Gastrocnemius medialis (tissue), 4 donors: ENCODE results near the gene IL11RA. TPM values are rescaled to one million over a fixed set of nuclear protein-coding genes. Genes with fewer than 3 reads are reported as not detected.

ENCODE experiments used
- ATAC-seq, 2 donors: fragments of 150-250 bp; one replicate each; pipeline ENCODE4 v1.9.1; 2016
- DNase-seq, 2 donors: peaks; one replicate each; pipeline ENCODE4 v3.0.0-alpha.2; 2019
- H3K27ac ChIP-seq, 4 donors: fragments of 200-600 bp; sonication (generic); 1 replicate in 1 of 4; 2 replicates in 3 of 4; pipeline ENCODE4 v1.5.1; 2016 to 2018; ENCODE audit warnings: mild to moderate bottlenecking in 2 of 4, moderate library complexity in 1 of 4
- H3K27me3 ChIP-seq, 3 donors: fragments of 200-600 bp; sonication (generic) in 2 of 3; 1 replicate in 1 of 3; 2 replicates in 2 of 3; pipeline versions ENCODE4 v1.5.1 to v1.6.0; 2016 to 2019; ENCODE audit warnings: mild to moderate bottlenecking in 1 of 3, moderate library complexity in 1 of 3
- H3K36me3 ChIP-seq, 2 donors: fragments of 200-600 bp; sonication (generic) in 1 of 2; one replicate each; pipeline ENCODE4 v1.5.1; 2017 to 2018
- H3K4me1 ChIP-seq, 2 donors: fragments of 200-600 bp; sonication (generic) in 1 of 2; one replicate each; pipeline ENCODE4 v1.5.1; 2016 to 2017; ENCODE audit warnings: mild to moderate bottlenecking in 2 of 2
- H3K4me3 ChIP-seq, 4 donors: fragments of 200-600 bp; sonication (generic) in 3 of 4; 1 replicate in 1 of 4; 2 replicates in 3 of 4; pipeline ENCODE4 v1.5.1; 2016 to 2019; ENCODE audit warnings: mild to moderate bottlenecking in 2 of 4
- H3K9me3 ChIP-seq, 3 donors: fragments of 200-600 bp; sonication (generic) in 2 of 3; 1 replicate in 1 of 3; 2 replicates in 2 of 3; pipeline ENCODE4 v1.5.1; 2016 to 2019
- POLR2A ChIP-seq, 2 donors: fragments of 450-650 bp; IDR thresholded peaks; one replicate each; pipeline ENCODE4 v1.6.1; 2017; ENCODE audit warnings: antibody characterized with exemption in 2 of 2, mild to moderate bottlenecking in 2 of 2, moderate library complexity in 2 of 2
- in situ Hi-C, 4 donors: fragments of 200-750 bp; cut with MboI; loops; one replicate each; pipeline versions ENCODE4 v1.15.0 to v1.8.0; 2017; ENCODE audit warnings: low sequenced_read_pairs in 4 of 4
- intact Hi-C: fragments of 100-400 bp; cut with DNase I; formaldehyde crosslinking; loops from one replicate; pipeline ENCODE4 v1.15.1; 2023; ENCODE audit warnings: low total_unique reads
- total RNA-seq, 4 donors: library from RNA; depleted of rRNA; stranded (reverse); fragments of >200 nt; gene quantifications; one replicate each; pipeline versions ENCODE4 v1.1.0 to v1.2.3, GENCODE V29; 2016
- TF ChIP-seq, protein P1 (sequence below), 5 experiments: fragments of 450-650 bp in 3 of 5; fragments of 200-600 bp in 2 of 5; sonication (generic) in 2 of 5; IDR thresholded peaks in 4 of 5; conservative IDR thresholded peaks in 1 of 5; 1 replicate in 4 of 5; 2 replicates in 1 of 5; pipeline ENCODE4 v1.5.1; 2016 to 2019; ENCODE audit warnings: antibody characterized with exemption in 5 of 5, mild to moderate bottlenecking in 3 of 5, moderate library complexity in 3 of 5

The IL11RA gene
- total RNA-seq: 10 to 100 TPM in 2 of 4 donors, 1 to 10 TPM in 2; 3.3 to 15.3 (median 11.6) TPM

DNA sequence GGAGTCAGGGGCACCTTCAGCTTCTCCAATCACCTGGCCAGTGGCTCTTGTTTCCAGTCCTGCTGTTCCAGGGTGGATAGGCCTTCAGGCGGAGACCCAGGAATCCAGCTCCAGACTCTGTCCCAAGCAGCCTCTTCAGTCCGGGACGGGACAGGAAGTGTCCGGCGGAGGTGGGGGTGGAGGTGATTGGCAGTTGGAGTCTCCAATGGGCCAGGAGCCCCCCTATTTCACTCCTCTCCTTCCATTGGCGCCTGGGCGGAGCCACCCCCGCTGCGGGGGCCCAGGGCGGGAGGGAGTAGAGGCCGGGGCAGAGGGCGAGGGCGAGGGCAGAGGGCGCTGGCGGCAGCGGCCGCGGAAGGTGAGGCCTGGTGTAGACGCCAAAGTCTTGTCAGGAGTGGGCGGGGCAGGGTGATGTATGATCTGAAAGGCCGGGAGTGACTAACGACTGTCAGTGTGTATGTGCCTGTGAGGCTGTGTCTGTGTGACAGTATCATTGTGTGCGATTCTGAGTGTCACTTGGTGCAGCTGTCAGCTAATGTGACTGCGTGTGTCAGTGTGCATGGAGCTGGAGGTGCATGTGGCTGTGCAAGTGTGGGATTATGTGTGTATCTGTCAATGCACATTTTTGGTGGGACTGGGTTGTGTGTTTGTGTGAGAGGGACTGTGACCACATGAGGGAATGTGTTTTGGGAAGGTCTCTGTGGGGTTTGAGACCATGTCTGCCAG, at the start of gene IL11RA:
Gene IL11RA, plus strand, starts transcription at position 310 of the 726 bp plus-strand sequence. CDS start 3,033 bp downstream, outside the sequence.
- peak within 1 kb of the TSS; percentile 40 to 62 (median 58) for H3K4me3 ChIP-seq
- intact Hi-C loops: loop anchor here (1.0 to 5.0 kb wide), 3 partner anchors 13 to 335 kb away; partner anchors contain the start of gene DNAJB5
- peak; percentile 61 to 75 for TF ChIP-seq POLR2A (IDR thresholded peaks at IDR 0.05)
- TF ChIP-seq, protein P1, sequence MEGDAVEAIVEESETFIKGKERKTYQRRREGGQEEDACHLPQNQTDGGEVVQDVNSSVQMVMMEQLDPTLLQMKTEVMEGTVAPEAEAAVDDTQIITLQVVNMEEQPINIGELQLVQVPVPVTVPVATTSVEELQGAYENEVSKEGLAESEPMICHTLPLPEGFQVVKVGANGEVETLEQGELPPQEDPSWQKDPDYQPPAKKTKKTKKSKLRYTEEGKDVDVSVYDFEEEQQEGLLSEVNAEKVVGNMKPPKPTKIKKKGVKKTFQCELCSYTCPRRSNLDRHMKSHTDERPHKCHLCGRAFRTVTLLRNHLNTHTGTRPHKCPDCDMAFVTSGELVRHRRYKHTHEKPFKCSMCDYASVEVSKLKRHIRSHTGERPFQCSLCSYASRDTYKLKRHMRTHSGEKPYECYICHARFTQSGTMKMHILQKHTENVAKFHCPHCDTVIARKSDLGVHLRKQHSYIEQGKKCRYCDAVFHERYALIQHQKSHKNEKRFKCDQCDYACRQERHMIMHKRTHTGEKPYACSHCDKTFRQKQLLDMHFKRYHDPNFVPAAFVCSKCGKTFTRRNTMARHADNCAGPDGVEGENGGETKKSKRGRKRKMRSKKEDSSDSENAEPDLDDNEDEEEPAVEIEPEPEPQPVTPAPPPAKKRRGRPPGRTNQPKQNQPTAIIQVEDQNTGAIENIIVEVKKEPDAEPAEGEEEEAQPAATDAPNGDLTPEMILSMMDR (IDR thresholded peaks at IDR 0.05 in 4 of 5, conservative IDR thresholded peaks at IDR 0.05 in 1 of 5): no peak
- peak within 1 kb of the TSS; percentile 88 to 91 (median 89) for H3K27ac ChIP-seq
- H3K36me3 ChIP-seq: peaks cover 0 to 14% of the 10 kb centered on the region in 2 donors
- peak; percentile 83 to 84 for ATAC-seq
- H3K27me3 ChIP-seq: no peaks in the 10 kb centered on the region
- no peaks in the 10 kb centered on the region for H3K9me3 ChIP-seq
- in situ Hi-C loops: loop anchor here in 1 of 4 donors (25.0 kb wide), 1 partner anchor 435 kb away; the partner anchor contains the start of genes FANCG and PIGO
- peak; percentile 91 to 97 for DNase-seq
- H3K4me1 ChIP-seq: peaks cover 46 to 54% of the 10 kb centered on the region in 2 donors

DNA sequence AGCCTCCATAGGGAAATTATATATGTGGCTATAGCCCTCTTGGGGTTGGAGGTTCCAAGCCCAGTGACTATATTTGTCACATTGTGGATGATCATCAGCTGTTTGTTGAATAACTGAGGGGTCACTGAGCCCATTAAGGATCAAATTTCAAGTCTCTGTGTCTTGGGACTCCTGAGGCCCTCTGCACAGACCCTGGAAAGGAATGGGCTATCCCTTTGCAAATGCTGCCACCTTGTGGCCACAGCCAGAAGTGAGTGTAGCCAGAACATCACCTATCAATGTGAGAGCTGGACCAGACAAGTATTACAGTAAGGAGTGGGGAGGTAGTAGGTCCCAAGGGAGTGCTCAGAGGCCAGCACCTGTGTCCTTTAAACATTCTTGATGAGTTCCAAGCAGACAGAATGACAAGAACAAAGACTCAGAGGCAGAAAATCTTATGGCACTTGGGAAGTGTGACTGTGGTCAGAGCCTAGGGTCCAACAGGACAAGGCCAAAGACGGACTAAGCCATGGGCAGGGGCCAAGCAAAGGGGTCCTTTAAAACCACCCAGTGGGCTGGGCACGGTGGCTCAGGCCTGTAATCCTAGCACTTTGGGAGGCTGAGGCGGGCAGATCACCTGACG, 48.3 kb upstream of the IL11RA start:
- H3K27ac ChIP-seq: peak overlapping the region in 3 of 4 donors; percentile 40 to 53 (median 41)
- DNase-seq (peak; percentile 57 to 80), ATAC-seq (peak; percentile 92 to 93)
- intact Hi-C loops: loop anchor here (5.0 kb wide), 1 partner anchor 146 kb away; the partner anchor contains the start of genes DNAI1 and FAM219A
- no peak for TF ChIP-seq POLR2A (IDR thresholded peaks at IDR 0.05)
- TF ChIP-seq, protein P1 (IDR thresholded peaks at IDR 0.05 in 4 of 5, conservative IDR thresholded peaks at IDR 0.05 in 1 of 5): peak; percentile 90 to 94 (median 93)
- no peaks in the 10 kb centered on the region for H3K4me1 ChIP-seq
- H3K4me3 ChIP-seq: no peak overlapping the region
- no peaks in the 10 kb centered on the region for H3K27me3 ChIP-seq
- in situ Hi-C loops: loop anchor here (5.0 to 25.0 kb wide), 3 partner anchors 51 to 199 kb away; partner anchors contain the start of gene ENHO (in 1 of the 4)
- no peaks in the 10 kb centered on the region for H3K9me3 ChIP-seq
- H3K36me3 ChIP-seq: no peaks in the 10 kb centered on the region

DNA sequence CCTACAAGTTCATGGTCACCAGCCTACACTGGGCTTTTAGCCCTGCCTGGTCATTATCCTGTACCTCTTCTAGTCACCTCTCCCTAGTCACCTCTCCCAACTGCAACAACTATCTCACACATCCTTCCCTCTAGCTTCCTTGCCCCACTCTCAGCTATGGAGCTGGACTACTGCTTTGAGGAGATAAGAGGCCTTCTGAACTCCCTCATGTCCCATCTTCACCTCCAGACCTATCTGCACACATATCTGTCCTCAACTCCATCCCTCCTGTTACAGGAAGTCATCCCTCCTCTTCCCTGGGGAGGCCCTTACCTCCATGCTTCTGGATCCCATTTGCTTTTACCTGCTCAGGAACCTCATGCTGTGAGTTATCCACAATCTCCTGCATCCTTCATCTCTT, 45.8 kb upstream of the IL11RA start:
- Histone ChIP-seq H3K36me3 (no peaks in the 10 kb centered on the region), H3K27ac (no peak overlapping the region), H3K9me3 (no peaks in the 10 kb centered on the region), H3K27me3 (no peaks in the 10 kb centered on the region), H3K4me3 (no peak overlapping the region), H3K4me1 (peaks cover 12 to 16% of the 10 kb centered on the region in 2 donors)
- TF ChIP-seq POLR2A (IDR thresholded peaks at IDR 0.05): no peak
- DNase-seq (no peak), ATAC-seq (no peak)
- intact Hi-C loops: no loop called here
- in situ Hi-C loops: loop anchor here (10.0 to 25.0 kb wide), 2 partner anchors 94 to 201 kb away; partner anchors contain the start of gene ENHO (in 1 of the 4)

DNA sequence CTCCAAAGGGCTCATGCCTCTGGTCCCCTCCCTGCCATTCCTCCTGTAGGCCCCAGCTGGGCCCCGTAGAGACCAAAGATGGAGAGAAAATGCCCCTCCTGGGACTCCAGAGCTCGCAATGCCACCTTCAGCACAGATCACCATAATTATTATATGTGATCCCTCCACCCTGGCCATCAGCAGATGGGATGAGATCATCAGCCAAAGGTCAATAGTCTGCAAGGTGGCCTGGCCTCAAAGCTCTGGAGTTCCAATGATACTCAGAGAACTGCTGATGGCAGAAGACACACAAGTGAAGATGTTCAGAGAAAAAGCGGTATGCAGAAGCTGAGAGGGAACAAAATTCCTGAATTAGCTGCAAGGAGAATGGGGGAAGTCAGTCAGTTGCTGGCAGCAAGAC, 45.1 kb upstream of the IL11RA start:
- H3K4me3 ChIP-seq: no peak overlapping the region
- no peaks in the 10 kb centered on the region for H3K9me3 ChIP-seq
- H3K36me3 ChIP-seq: no peaks in the 10 kb centered on the region
- no peaks in the 10 kb centered on the region for H3K27me3 ChIP-seq
- H3K27ac ChIP-seq: no peak overlapping the region
- no peak for TF ChIP-seq POLR2A (IDR thresholded peaks at IDR 0.05)
- TF ChIP-seq, protein P1 (IDR thresholded peaks at IDR 0.05 in 4 of 5, conservative IDR thresholded peaks at IDR 0.05 in 1 of 5): no peak
- intact Hi-C loops (no loop called here), in situ Hi-C loops (loop anchor here (10.0 to 25.0 kb wide), 2 partner anchors 95 to 202 kb away; partner anchors contain the start of gene ENHO (in 1 of the 4))
- H3K4me1 ChIP-seq: peaks cover 14 to 20% of the 10 kb centered on the region in 2 donors
- DNase-seq (no peak), ATAC-seq (no peak)
